Hepatocyte (in vitro differentiated cells): ENCODE data around the gene CCRL2. TPM values are rescaled to one million over a fixed set of nuclear protein-coding genes. Genes with fewer than 3 reads are reported as not detected.
A peak's percentile ranks its signal among the peaks of the same experiment; 100 is the strongest.

Experiments used
- DNase-seq: peaks from one replicate; pipeline ENCODE4 v3.0.0-alpha.2; 2016; ENCODE audit warnings: low spot score
- H2AFZ ChIP-seq: fragments of 200-600 bp; sonication (generic); 2 replicates; pipeline ENCODE4 v1.6.0; 2016; ENCODE audit warnings: antibody characterized with exemption, mild to moderate bottlenecking
- H3K27ac ChIP-seq: fragments of 200-600 bp; sonication (generic); 2 replicates; pipeline ENCODE4 v1.5.1; 2016; ENCODE audit warnings: mild to moderate bottlenecking
- H3K27me3 ChIP-seq: fragments of 200-600 bp; sonication (generic); 2 replicates; pipeline ENCODE4 v1.6.1; 2016
- H3K36me3 ChIP-seq: fragments of 200-600 bp; sonication (generic); replicated peaks from 2 replicates; pipeline ENCODE4 v1.5.1; 2016; ENCODE audit warnings: low read depth; ENCODE audit not compliant: insufficient read depth
- H3K4me1 ChIP-seq: fragments of 200-600 bp; sonication (generic); 2 replicates; pipeline ENCODE4 v1.5.1; 2016; ENCODE audit warnings: mild to moderate bottlenecking, moderate library complexity; ENCODE audit not compliant: insufficient read depth
- H3K4me2 ChIP-seq: fragments of 200-600 bp; sonication (generic); 2 replicates; pipeline ENCODE4 v1.6.0; 2016
- H3K4me3 ChIP-seq: fragments of 200-600 bp; sonication (generic); 2 replicates; pipeline ENCODE4 v1.5.1; 2016; ENCODE audit warnings: mild to moderate bottlenecking
- H3K79me2 ChIP-seq: fragments of 200-600 bp; sonication (generic); 2 replicates; pipeline ENCODE4 v1.6.0; 2017; ENCODE audit warnings: mild to moderate bottlenecking
- H3K9me2 ChIP-seq: fragments of 200-600 bp; sonication (generic); replicated peaks from 2 replicates; pipeline ENCODE4 v1.6.0; 2017; ENCODE audit warnings: mild to moderate bottlenecking; ENCODE audit not compliant: insufficient read depth
- H3K9me3 ChIP-seq: fragments of 200-600 bp; sonication (generic); 2 replicates; pipeline ENCODE4 v1.5.1; 2016; ENCODE audit warnings: low read depth, mild to moderate bottlenecking
- H4K20me1 ChIP-seq: fragments of 200-600 bp; sonication (generic); 2 replicates; pipeline ENCODE4 v1.6.0; 2016; ENCODE audit warnings: mild to moderate bottlenecking; ENCODE audit not compliant: insufficient read depth, poor library complexity, severe bottlenecking
- CTCF ChIP-seq: fragments of 200-600 bp; sonication (generic); IDR thresholded peaks from 2 replicates; pipeline ENCODE4 v1.5.1; 2016; ENCODE audit warnings: antibody characterized with exemption, mild to moderate bottlenecking; ENCODE audit not compliant: poor library complexity
- EZH2 ChIP-seq: fragments of 200-600 bp; sonication (generic); IDR thresholded peaks from 2 replicates; pipeline ENCODE4 v1.6.1; 2016; ENCODE audit warnings: antibody characterized with exemption, mild to moderate bottlenecking, borderline replicate concordance
- EZH2phosphoT487 ChIP-seq: fragments of 200-600 bp; sonication (generic); IDR thresholded peaks from one replicate; pipeline ENCODE4 v1.6.1; 2018; ENCODE audit warnings: antibody characterized with exemption, mild to moderate bottlenecking, low read depth, moderate library complexity; ENCODE audit not compliant: unreplicated experiment, severe bottlenecking
- WGBS: methylation state at CpG from one replicate; pipeline ENCODE4 v1.1.6; 2016; ENCODE audit warnings: low lambda C conversion rate; ENCODE audit errors: missing lambda C conversion rate; 5-methylcytosine and 5-hydroxymethylcytosine counted together
- polyA plus RNA-seq: library from polyadenylated mRNA; unstranded; fragments of >200 nt; fragmentation: Nextera tagmentation; extraction: Ambion mirVana; gene quantifications from 2 replicates; pipeline ENCODE4 v1.2.1, GENCODE V29; 2016
- total RNA-seq: library from RNA; depleted of rRNA; stranded (reverse); fragments of >200 nt; gene quantifications from 2 replicates; pipeline ENCODE4 v1.2.3, GENCODE V29; 2014

The CCRL2 gene
- total RNA-seq (1.5 and 3.1 TPM in 2 replicates), polyA plus RNA-seq (1.6 and 4.0 TPM in 2 replicates)

GRCh38 chr3:46406788-46407611, at the start of gene CCRL2, which contains the start of gene CCR5AS:
Gene CCRL2, plus strand, starts transcription at chr3:46407259. Its CDS starts 821 bp downstream, at chr3:46408080.
Gene CCR5AS, minus strand, starts transcription at chr3:46407066.
- no peaks in the 10 kb centered on the region for H3K9me2 ChIP-seq
- peak; percentile 66 for DNase-seq
- H3K36me3 ChIP-seq, result no peaks in the 10 kb centered on the region
- H3K27ac ChIP-seq, result peak within 1 kb of the TSS; percentile 93
- 59% methylated on average over 20 of the region's 20 CpGs for WGBS
- no peaks in the 10 kb centered on the region for H3K79me2 ChIP-seq
- H3K9me3 ChIP-seq, result no peaks in the 10 kb centered on the region
- H3K4me2 ChIP-seq, result peak within 1 kb of the TSS; percentile 61
- no peaks in the 10 kb centered on the region for H4K20me1 ChIP-seq
- H2AFZ ChIP-seq, result no peak within 1 kb of the TSS
- peaks cover 14% of the 10 kb centered on the region for H3K4me1 ChIP-seq
- no peak for TF ChIP-seq EZH2
- TF ChIP-seq CTCF, result no peak
- TF ChIP-seq EZH2phosphoT487, result no peak
- peaks cover 5% of the 10 kb centered on the region for H3K27me3 ChIP-seq
- no peak within 1 kb of the TSS for H3K4me3 ChIP-seq

- Histone ChIP-seq H3K9me2 (no peaks in the 10 kb centered on the region), H4K20me1 (no peaks in the 10 kb centered on the region), H3K36me3 (no peaks in the 10 kb centered on the region), H3K4me1 (peaks cover 10% of the 10 kb centered on the region), H3K4me2 (no peak overlapping the region), H3K27me3 (no peaks in the 10 kb centered on the region), H3K27ac (no peak overlapping the region), H3K9me3 (no peaks in the 10 kb centered on the region), H3K4me3 (no peak overlapping the region), H3K79me2 (no peaks in the 10 kb centered on the region), H2AFZ (no peak overlapping the region)
- DNase-seq, result no peak
- no peak for TF ChIP-seq CTCF
- TF ChIP-seq EZH2phosphoT487, result no peak
- TF ChIP-seq EZH2, result no peak
- WGBS, result 76% methylated on average over 6 of the region's 6 CpGs
These were observed 48.6 kb upstream of the CCRL2 start for GRCh38 chr3:46358466-46358865.

DNA sequence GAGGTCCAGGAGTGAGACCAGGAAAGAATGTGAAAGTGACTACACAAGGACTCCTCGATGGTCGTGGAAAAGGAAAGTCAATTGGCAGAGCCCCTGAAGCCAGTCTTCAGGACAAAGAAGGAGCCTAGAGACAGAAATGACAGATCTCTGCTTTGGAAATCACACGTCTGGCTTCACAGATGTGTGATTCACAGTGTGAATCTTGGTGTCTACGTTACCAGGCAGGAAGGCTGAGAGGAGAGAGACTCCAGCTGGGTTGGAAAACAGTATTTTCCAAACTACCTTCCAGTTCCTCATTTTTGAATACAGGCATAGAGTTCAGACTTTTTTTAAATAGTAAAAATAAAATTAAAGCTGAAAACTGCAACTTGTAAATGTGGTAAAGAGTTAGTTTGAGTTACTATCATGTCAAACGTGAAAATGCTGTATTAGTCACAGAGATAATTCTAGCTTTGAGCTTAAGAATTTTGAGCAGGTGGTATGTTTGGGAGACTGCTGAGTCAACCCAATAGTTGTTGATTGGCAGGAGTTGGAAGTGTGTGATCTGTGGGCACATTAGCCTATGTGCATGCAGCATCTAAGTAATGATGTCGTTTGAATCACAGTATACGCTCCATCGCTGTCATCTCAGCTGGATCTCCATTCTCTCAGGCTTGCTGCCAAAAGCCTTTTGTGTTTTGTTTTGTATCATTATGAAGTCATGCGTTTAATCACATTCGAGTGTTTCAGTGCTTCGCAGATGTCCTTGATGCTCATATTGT, 47.1 kb upstream of the CCRL2 start:
- no peak for DNase-seq
- Histone ChIP-seq H3K27ac (no peak overlapping the region), H3K27me3 (peaks cover 5% of the 10 kb centered on the region), H3K79me2 (no peaks in the 10 kb centered on the region), H3K4me1 (peaks cover 3% of the 10 kb centered on the region), H3K9me3 (no peaks in the 10 kb centered on the region), H3K4me2 (no peak overlapping the region), H3K9me2 (no peaks in the 10 kb centered on the region), H3K36me3 (no peaks in the 10 kb centered on the region), H3K4me3 (no peak overlapping the region), H2AFZ (no peak overlapping the region), H4K20me1 (no peaks in the 10 kb centered on the region)
- WGBS, result 80% methylated on average over 11 of the region's 11 CpGs
- no peak for TF ChIP-seq CTCF
- no peak for TF ChIP-seq EZH2phosphoT487
- TF ChIP-seq EZH2, result no peak
